Dendritic cell treated with granulocyte-macrophage colony-stimulating factor and Interleukin-4, amounts not matched to agents 40 ng/mL and 50 ng/mL, for 4 days (primary cell): Measurements from ENCODE around the gene PXN.
A peak's percentile ranks its signal among the peaks of the same experiment; 100 is the strongest.

Source experiments
- H3K27ac Mint-ChIP-seq: one replicate; pipeline ENCODE4 v1.8.0; 2022; ENCODE audit warnings: mild to moderate bottlenecking, mixed read lengths
- H3K27me3 Mint-ChIP-seq: one replicate; pipeline ENCODE4 v1.8.0; 2022; ENCODE audit warnings: mild to moderate bottlenecking, mixed read lengths
- H3K36me3 Mint-ChIP-seq: one replicate; pipeline ENCODE4 v1.8.0; 2022; ENCODE audit warnings: low read depth, mixed read lengths
- H3K4me1 Mint-ChIP-seq: one replicate; pipeline ENCODE4 v1.8.0; 2022; ENCODE audit warnings: low read depth, mixed read lengths
- H3K4me3 Mint-ChIP-seq: one replicate; pipeline ENCODE4 v1.8.0; 2022; ENCODE audit warnings: mild to moderate bottlenecking, moderate library complexity, mixed read lengths
- H3K9me3 Mint-ChIP-seq: one replicate; pipeline ENCODE4 v1.8.0; 2022; ENCODE audit warnings: mixed read lengths
- intact Hi-C: fragments of 100-400 bp; cut with micrococcal nuclease; formaldehyde crosslinking; loops from one replicate; pipeline ENCODE4 v1.15.0; 2022

PXN gene

DNA sequence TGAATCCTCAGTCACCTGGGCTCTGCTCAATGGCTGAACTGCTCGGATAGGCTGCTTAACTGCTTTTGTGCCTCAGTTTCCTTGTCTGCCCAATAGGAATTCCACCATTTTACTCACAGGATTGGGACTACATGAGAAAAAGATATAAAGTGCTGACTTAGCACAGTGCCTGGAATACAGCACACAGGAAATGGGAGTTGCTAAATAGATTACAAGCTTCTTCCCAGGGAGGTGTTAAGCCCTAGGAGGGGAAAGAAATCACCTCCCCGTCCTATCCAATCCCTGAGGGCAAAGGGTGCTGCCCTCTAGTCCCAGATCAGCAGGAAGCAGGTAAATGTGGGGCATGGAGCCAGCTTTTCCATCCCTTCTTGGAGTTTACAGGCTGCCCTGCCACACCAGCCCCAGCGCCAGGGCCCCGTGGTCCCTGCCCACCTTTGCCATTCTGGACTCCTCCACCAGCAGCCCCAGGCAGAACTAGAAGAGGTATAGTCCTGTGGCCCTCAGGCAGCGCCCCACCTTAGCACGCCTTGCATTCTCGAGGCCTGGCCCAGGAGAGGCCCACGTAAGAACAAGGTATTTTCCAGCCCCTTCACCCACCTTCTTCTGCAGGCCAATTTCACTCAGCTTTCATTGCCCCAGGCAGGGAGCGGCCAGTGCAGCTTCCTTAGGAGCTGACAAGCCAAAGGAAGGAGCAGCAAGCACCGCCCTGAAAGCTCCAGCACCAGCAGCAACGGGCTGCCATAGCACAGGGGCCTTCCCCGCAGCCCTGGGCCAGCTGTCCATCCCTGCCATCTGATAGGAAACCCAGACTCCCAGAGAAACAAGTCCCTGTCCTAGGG is 35.8 kb downstream of the PXN start:
- peaks cover 100% of the 10 kb centered on the region for H3K4me1 Mint-ChIP-seq
- H3K36me3 Mint-ChIP-seq: peaks cover 22% of the 10 kb centered on the region
- peak overlapping the region; percentile 84 for H3K27ac Mint-ChIP-seq
- H3K4me3 Mint-ChIP-seq: peak overlapping the region; percentile 32
- H3K27me3 Mint-ChIP-seq: no peaks in the 10 kb centered on the region
- intact Hi-C loops: no loop called here
- no peaks in the 10 kb centered on the region for H3K9me3 Mint-ChIP-seq

DNA sequence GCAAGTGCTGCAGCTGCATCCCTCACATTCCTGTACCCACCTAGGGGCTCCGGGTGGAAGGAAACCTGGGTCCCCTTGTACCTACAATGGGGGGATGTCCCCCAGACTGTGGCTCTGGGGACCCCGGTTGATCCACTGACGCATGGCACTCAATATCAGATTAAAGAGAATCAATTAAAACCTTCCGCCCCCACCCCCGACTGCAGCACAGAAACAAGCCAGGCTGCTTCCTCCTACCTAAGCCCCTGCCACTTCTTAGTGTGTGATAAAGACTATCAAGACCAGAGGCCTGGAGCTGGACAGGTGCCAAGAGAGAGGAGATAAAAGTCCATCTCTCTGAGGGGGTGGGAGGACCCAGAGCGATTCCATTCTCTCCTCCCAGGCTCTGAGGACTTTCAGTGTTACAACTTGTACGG is 36.5 kb downstream of the PXN start:
- Mint-ChIP-seq H3K4me1 (peaks cover 100% of the 10 kb centered on the region), H3K27ac (peak overlapping the region; percentile 84), H3K36me3 (peaks cover 28% of the 10 kb centered on the region), H3K27me3 (no peaks in the 10 kb centered on the region), H3K9me3 (no peaks in the 10 kb centered on the region), H3K4me3 (peak overlapping the region; percentile 34)
- intact Hi-C loops: no loop called here

DNA sequence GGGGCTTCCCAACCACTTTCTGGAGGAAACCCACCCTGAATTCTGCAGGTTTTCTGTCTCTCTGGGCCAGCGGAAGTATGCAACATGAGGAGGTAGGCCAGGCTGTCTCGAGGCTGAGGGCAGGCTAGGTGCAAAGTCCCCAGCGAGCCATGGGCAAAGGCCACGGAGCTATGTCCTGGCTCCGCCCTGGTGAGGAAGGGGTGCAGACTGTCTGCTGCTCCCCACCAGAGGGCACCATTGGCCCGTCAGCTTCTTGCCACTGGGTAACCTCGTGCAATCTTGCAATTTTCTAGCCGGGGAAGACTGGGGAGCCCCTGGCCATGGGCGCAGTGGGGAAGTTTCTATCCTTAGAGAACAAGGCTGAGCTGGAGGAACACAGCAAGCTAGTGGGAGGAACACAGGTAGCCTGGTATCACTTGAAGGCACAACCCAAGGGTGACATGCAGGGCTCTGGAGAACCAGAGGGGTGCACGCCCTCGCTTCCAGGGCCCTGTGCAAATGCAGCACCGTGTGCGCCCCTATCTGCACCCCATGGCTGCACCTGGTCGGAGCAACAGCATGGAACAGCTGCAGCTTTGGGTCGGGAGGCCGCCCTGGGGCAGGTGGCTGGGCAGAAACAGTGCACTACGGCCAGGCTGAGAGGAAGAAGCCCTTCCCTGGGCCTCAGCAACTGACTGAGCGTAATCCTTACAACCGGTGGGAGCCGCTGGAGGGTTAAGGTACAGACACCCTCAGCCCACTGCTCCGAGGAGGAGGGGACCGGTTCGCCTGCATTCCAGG is 37.0 kb downstream of the PXN start:
- Mint-ChIP-seq H3K27ac (peak overlapping the region; percentile 84), H3K4me3 (peak overlapping the region; percentile 34), H3K9me3 (no peaks in the 10 kb centered on the region), H3K4me1 (peaks cover 100% of the 10 kb centered on the region), H3K27me3 (no peaks in the 10 kb centered on the region), H3K36me3 (peaks cover 34% of the 10 kb centered on the region)
- intact Hi-C loops: loop anchor here (1.0 kb wide), 2 partner anchors 37 to 63 kb away; partner anchors contain the start of genes PXN and RNU4-2

DNA sequence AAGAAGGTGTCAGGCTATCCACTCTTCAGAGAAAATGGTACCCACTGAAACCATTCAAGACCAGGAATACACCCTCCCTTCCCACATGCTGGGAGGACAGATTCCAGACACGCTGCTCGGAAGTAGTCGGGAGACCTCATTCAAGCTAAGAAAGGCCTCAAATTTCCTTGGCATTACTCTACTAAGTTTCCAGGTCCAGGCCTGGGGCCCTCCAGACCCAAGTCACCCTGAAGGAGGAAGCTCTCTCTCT is 37.6 kb downstream of the PXN start:
- H3K27ac Mint-ChIP-seq: peak overlapping the region; percentile 84
- no peak overlapping the region for H3K4me3 Mint-ChIP-seq
- peaks cover 39% of the 10 kb centered on the region for H3K36me3 Mint-ChIP-seq
- intact Hi-C loops: loop anchor here (1.0 kb wide), 2 partner anchors 37 to 63 kb away; partner anchors contain the start of genes PXN and RNU4-2
- H3K4me1 Mint-ChIP-seq: peaks cover 96% of the 10 kb centered on the region
- no peaks in the 10 kb centered on the region for H3K27me3 Mint-ChIP-seq
- H3K9me3 Mint-ChIP-seq: no peaks in the 10 kb centered on the region

DNA sequence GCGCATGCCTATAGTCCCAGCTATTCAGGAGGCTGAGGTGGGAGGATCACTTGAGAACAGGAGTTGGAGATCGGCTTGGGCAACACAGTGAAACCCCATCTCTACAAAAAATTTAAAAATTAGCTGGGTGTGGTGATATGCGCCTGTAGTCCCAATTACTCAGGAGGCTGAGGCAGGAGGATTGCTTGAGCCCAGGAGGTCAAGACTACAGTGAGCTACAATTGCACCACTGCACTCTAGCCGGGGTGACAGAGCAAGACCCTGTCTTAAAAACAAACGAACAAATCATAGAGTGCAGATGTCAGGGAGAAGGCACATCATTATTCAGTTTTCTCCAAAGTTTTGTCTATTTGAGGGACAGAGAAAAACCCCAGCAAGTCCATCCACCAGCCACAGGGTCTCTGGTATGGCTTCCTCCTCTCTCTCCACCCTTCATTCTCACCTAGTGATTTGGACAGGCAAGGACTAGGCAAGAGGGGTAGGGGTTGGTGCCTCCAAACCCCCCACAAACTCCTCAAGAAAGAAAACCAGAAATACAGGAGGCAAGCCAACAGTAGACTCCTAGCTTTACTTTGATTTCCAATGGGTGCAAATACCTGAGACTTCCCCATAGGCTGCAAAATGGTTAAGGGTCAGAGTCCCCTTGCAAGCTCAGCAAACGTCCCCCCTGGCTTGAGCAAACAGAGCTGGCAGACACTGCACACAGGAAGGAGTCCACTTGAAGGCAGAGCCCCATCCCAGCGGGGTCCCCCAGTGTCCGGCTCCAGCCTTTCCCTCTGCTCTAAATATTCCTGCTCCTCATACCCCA is 38.1 kb downstream of the PXN start:
- Mint-ChIP-seq H3K9me3 (no peaks in the 10 kb centered on the region), H3K4me3 (no peak overlapping the region), H3K36me3 (peaks cover 45% of the 10 kb centered on the region), H3K27me3 (no peaks in the 10 kb centered on the region), H3K27ac (peak overlapping the region; percentile 84), H3K4me1 (peaks cover 91% of the 10 kb centered on the region)
- intact Hi-C loops: loop anchor here (1.0 kb wide), 2 partner anchors 38 to 64 kb away; partner anchors contain the start of genes PXN and RNU4-2

DNA sequence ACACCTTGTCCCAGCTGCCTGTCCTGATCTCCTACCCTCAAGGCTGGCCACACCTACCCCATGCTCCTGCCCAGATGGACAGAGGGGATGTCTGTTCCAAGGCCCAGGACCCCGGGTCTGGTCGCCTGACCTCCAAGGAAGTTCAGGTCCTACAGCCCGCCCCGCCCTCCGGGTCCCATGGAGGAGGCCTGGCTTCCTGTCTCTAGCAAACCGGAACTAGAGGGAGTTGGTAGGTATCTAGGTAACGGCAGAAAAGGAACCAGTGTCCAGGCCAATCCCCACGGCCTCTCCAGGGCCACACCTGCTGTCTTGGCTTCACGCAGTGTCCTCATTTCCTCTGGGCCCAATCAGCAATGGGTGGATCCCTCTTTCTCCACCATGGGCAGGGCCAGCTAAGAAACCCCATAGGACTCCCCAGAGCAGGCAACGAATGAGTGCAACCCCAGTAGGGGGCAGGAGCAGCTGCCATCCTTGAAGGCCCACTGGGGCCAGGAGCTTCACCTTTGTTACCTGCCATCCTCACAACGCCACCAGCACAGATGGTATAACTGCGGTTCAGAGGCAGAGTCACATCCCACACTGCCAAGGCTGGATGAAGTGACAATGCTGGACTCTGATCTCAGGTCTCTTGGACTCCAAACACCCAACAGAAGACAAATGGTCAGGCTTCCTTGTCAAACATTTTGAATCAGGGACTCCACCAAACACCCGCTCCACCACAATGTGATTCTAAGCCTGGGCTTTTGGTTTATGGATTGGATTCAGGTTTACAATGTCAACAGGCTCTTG is 39.5 kb downstream of the PXN start:
- Mint-ChIP-seq H3K4me1 (peaks cover 77% of the 10 kb centered on the region), H3K27me3 (no peaks in the 10 kb centered on the region), H3K4me3 (peak overlapping the region; percentile 76), H3K27ac (peak overlapping the region; percentile 84), H3K9me3 (no peaks in the 10 kb centered on the region), H3K36me3 (peaks cover 59% of the 10 kb centered on the region)
- intact Hi-C loops: no loop called here

DNA sequence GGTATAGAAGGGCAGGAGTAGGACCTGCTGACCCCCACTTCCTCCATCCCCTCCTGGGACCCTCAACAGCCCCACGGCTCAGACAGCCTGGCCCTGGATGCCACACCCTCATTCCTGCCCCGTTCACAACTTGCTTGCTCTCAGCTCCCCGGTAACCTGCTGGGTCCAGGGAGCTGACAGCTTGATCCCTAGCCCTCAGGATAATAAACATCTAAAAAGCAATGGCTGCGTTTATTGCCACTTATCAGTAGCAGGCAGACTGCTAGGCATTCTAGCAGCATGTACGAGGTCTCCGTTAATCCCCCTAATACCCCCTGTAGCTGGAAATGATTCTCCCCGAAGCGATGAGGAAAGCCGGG is 40.4 kb downstream of the PXN start:
- Mint-ChIP-seq H3K27ac (peak overlapping the region; percentile 84), H3K4me1 (peaks cover 68% of the 10 kb centered on the region), H3K4me3 (peak overlapping the region; percentile 76), H3K9me3 (no peaks in the 10 kb centered on the region), H3K27me3 (no peaks in the 10 kb centered on the region), H3K36me3 (peaks cover 67% of the 10 kb centered on the region)
- intact Hi-C loops: no loop called here

DNA sequence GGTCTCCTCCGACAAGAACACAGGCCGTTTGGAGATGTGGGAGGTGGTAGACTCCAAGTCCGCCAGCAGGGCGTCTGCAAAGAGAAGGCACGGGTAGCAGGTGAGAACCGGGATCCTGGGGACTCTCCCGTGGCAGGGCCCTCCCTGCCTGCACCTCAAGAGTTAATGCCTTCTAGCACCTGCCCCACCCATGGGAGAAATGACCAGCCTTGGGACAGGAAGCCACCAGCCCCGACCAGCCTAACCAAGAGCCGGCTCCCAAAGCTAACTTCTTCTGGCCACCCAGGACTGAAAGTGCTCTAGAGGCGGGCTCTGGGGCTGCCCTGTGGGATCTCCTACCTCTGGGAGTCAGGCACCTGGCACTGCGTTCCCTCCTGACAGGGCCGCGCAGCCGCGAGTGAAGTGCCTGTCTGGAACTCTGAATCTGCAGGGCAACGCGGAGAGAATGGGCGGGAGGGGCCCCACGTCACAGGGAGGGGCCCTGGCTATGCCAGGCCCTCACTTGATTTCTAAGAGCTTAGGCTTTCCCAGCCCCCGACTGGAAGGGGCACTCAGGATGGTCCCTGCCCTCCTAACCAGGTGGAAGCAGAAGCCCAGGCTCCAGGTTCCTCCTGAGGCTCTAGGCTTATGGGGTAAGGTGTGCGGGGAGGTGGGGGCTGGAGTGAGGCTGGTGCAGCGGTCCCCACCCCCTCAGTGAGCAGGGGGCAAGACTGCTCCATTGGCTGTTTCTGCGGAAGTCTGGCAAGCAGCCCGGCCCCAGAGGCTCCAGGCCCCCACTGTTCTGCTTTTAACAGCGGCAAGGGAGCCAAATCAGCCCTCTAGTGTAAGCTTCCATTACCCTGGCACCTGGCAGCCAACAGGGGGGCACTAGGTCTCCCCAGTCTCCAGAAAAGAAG is 41.0 kb downstream of the PXN start:
- Mint-ChIP-seq H3K27ac (peak overlapping the region; percentile 84), H3K4me3 (peak overlapping the region; percentile 76)
- intact Hi-C loops: no loop called here

DNA sequence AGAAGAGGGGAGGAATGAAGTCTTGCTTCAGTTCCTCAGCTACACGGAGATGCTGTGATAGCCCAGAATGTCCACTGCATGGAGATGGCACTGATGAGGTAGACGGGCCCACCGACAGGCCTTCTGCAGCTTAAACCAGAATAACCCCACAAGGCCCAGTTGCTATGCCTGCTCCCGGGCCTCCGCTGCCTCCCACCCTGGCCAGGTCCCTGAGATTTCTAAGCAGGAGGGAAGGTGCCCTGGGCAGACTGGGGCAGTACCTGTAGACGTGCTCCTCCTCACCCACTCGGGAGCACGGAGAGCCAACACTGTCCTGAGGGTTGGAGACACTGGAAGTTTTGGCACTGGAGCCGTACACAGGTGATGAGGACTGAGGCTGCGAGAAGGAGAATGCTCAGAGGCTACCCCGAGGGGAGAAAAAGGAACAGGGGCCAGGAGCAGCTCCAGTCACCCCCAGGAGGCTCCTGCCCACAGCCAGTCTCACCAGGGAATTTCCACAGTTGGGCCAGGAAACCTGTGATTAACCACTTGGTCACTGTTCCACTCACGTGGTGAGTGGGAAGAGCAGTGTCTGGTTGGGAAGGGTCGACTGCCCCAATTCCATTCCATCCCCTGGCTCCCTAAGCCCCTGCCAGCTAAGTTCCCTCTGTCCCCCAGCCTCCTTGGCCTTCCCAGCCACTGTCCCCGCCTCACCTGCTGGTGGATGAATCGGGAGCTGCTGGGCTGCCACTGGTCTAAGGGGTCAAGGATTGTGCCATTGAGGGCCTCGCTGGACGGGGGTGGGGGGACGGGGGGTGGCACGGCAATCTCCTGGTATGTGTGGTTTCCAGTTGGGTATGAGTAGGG is 41.8 kb downstream of the PXN start:
- no peak overlapping the region for H3K4me3 Mint-ChIP-seq
- H3K36me3 Mint-ChIP-seq: peaks cover 82% of the 10 kb centered on the region

More for the DNA sequence above, 41.0 kb downstream of the PXN start:
- Mint-ChIP-seq H3K36me3 (peaks cover 74% of the 10 kb centered on the region), H3K9me3 (no peaks in the 10 kb centered on the region), H3K4me1 (peaks cover 62% of the 10 kb centered on the region), H3K27me3 (no peaks in the 10 kb centered on the region)

DNA sequence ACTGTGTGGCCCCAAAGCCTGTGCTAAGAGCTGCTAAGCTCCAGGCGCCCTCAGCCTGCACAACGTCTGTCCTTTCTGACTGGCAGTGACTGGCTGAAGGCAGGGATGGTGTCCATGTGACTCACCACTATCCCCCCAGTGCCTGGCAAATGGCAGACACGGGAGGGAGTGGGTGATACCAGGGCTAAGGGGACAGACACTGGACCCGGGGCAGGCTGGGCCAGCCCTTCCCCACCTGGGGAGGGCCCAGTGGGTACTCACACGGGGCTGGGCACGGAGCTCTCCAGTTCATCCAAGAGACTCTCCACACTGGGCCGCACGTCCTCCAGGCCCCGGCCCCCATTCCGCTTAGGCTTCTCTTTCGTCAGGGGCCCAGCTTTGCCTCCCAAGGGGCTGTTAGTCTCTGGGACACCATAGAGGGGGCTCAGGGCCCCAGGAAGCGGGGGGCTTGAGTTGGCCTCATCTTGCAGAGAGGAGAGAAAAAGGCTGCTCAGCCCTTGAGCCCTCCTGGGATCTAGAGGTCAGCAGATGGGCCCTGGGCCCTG is 43.2 kb downstream of the PXN start:
- H3K4me1 Mint-ChIP-seq: peaks cover 40% of the 10 kb centered on the region
- H3K27me3 Mint-ChIP-seq: no peaks in the 10 kb centered on the region
- H3K9me3 Mint-ChIP-seq: no peaks in the 10 kb centered on the region
- H3K36me3 Mint-ChIP-seq: peaks cover 93% of the 10 kb centered on the region
- no peak overlapping the region for H3K4me3 Mint-ChIP-seq
- peak overlapping the region; percentile 84 for H3K27ac Mint-ChIP-seq
- intact Hi-C loops: no loop called here

More for the DNA sequence above, 41.8 kb downstream of the PXN start:
- Mint-ChIP-seq H3K27ac (peak overlapping the region; percentile 84), H3K27me3 (no peaks in the 10 kb centered on the region), H3K4me1 (peaks cover 53% of the 10 kb centered on the region), H3K9me3 (no peaks in the 10 kb centered on the region)
- intact Hi-C loops: no loop called here

DNA sequence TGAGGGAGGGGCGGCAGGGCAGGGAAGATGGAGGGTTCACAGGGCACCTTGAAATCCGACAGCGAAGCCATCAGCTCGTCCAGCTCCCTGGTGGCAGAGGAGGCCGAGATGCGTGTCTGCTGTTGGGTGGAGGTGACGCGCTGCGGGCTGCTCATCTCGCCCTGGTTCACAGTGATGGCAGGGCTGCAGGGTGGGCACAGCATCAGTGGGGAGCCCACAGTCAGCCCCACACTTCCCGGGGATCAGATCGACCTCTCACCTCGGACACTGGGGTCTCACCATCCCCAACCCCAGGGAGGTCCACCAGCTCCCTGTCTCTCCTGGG is 44.0 kb downstream of the PXN start:
- H3K27me3 Mint-ChIP-seq: no peaks in the 10 kb centered on the region

More for the DNA sequence above, 44.0 kb downstream of the PXN start:
- Mint-ChIP-seq H3K36me3 (peaks cover 93% of the 10 kb centered on the region), H3K9me3 (no peaks in the 10 kb centered on the region), H3K27ac (no peak overlapping the region), H3K4me3 (no peak overlapping the region), H3K4me1 (peaks cover 32% of the 10 kb centered on the region)
- intact Hi-C loops: no loop called here
